NB4 (cell line): ENCODE measurements around the gene GRIK3.

Source experiments
- CTCF ChIP-seq: IDR thresholded peaks from one replicate; pipeline ENCODE4 v1.5.1; 2012; ENCODE audit warnings: low read depth, low read length
- MAX ChIP-seq: IDR thresholded peaks from 2 replicates; pipeline ENCODE4 v1.6.1; 2011; ENCODE audit warnings: low read depth, low read length
- POLR2A ChIP-seq: IDR thresholded peaks from 2 replicates; pipeline ENCODE4 v1.6.1; 2011; ENCODE audit warnings: mild to moderate bottlenecking; ENCODE audit not compliant: insufficient read length; ENCODE audit errors: extremely low read depth

- no peak for TF ChIP-seq POLR2A
- no peak for TF ChIP-seq CTCF
- TF ChIP-seq MAX, result no peak
These were observed 46.0 kb downstream of the GRIK3 start for GRCh38 chr1:36988321-36988720.
